Neural cell (in vitro differentiated cells): ENCODE results near the gene TPD52L2.

Experiments used
- CTCF ChIP-seq: fragments of 450-650 bp; IDR thresholded peaks from 2 replicates; pipeline ENCODE4 v1.5.1; 2014; ENCODE audit warnings: antibody characterized with exemption, mild to moderate bottlenecking, moderate library complexity; ENCODE audit not compliant: poor library complexity, severe bottlenecking
- EP300 ChIP-seq: fragments of 450-650 bp; conservative IDR thresholded peaks from 2 replicates; pipeline ENCODE4 v1.6.1; 2014; ENCODE audit warnings: antibody characterized with exemption, mild to moderate bottlenecking, moderate library complexity; ENCODE audit not compliant: poor library complexity, severe bottlenecking
- EZH2 ChIP-seq: fragments of 200-600, 300-800 bp; shearing (Covaris generic), sonication (generic); IDR thresholded peaks from 2 replicates; pipeline ENCODE4 v1.6.1; 2014; ENCODE audit warnings: antibody characterized with exemption, low read length, borderline replicate concordance, mild to moderate bottlenecking; ENCODE audit not compliant: insufficient read depth, poor library complexity, severe bottlenecking
- SMC3 ChIP-seq: fragments of 450-650 bp; conservative IDR thresholded peaks from 2 replicates; pipeline ENCODE4 v1.6.1; 2014; ENCODE audit warnings: antibody characterized with exemption, mild to moderate bottlenecking, moderate library complexity; ENCODE audit not compliant: poor library complexity

- no peak for TF ChIP-seq CTCF
- no peak for TF ChIP-seq SMC3
- TF ChIP-seq EZH2 = no peak
- no peak for TF ChIP-seq EP300
These were observed 35.3 kb downstream of the TPD52L2 start for GRCh38 chr20:63900413-63900812.
